Neuronal stem cell (in vitro differentiated cells): ENCODE data around the gene DENND5B.
"Not testable (repeated sequence)": the region's sequence is repeated elsewhere in the genome, so short reads cannot be mapped to it uniquely, and the experiment has no call there.

ENCODE experiments used
- DNase-seq: peaks from one replicate; pipeline ENCODE4 v3.0.0-alpha.2; 2013; ENCODE audit warnings: low spot score
- H2AFZ ChIP-seq: one replicate; pipeline ENCODE4 v1.6.1; 2013; ENCODE audit warnings: mild to moderate bottlenecking, low read length, inconsistent platforms
- H2AK5ac ChIP-seq: 2 replicates; pipeline ENCODE4 v1.6.1; 2013; ENCODE audit warnings: low read depth, mild to moderate bottlenecking, inconsistent platforms, low read length, moderate library complexity, mixed read lengths
- H2BK120ac ChIP-seq: 2 replicates; pipeline ENCODE4 v1.6.1; 2013; ENCODE audit warnings: low read depth, mild to moderate bottlenecking, inconsistent platforms, low read length, moderate library complexity, mixed read lengths
- H2BK12ac ChIP-seq: one replicate; pipeline ENCODE4 v1.6.1; 2013; ENCODE audit warnings: low read length, inconsistent platforms
- H2BK15ac ChIP-seq: 2 replicates; pipeline ENCODE4 v1.6.1; 2013; ENCODE audit warnings: mild to moderate bottlenecking, low read length, inconsistent platforms, mixed read lengths
- H2BK5ac ChIP-seq: one replicate; pipeline ENCODE4 v1.6.1; 2013; ENCODE audit warnings: inconsistent platforms, mild to moderate bottlenecking, low read length, moderate library complexity
- H3K14ac ChIP-seq: one replicate; pipeline ENCODE4 v1.6.1; 2013; ENCODE audit warnings: low read length, inconsistent platforms
- H3K18ac ChIP-seq: 2 replicates; pipeline ENCODE4 v1.6.1; 2013; ENCODE audit warnings: low read length, inconsistent platforms
- H3K23ac ChIP-seq: 2 replicates; pipeline ENCODE4 v1.6.1; 2013; ENCODE audit warnings: low read depth, mild to moderate bottlenecking, mixed read lengths, low read length, inconsistent platforms; ENCODE audit not compliant: poor library complexity
- H3K27ac ChIP-seq: replicated peaks from 3 replicates; pipeline ENCODE4 v1.5.1; 2013; ENCODE audit warnings: low read length, inconsistent platforms
- H3K27me3 ChIP-seq, 3 experiments: 2 replicates each; pipeline ENCODE4 v1.6.1; 2013; ENCODE audit warnings: low read length in 3 of 3, mild to moderate bottlenecking in 2 of 3, inconsistent platforms in 1 of 3, low read depth in 1 of 3, mixed read lengths in 1 of 3, moderate library complexity in 1 of 3; ENCODE audit not compliant: control insufficient read depth in 3 of 3, insufficient read depth in 3 of 3
- H3K36me3 ChIP-seq, 2 donors: replicated peaks in 1 of 2; 2 replicates each; pipeline ENCODE4 v1.6.1; 2013; ENCODE audit warnings: low read length in 2 of 2; ENCODE audit not compliant: control insufficient read depth in 2 of 2, insufficient read depth in 2 of 2
- H3K4ac ChIP-seq: 2 replicates; pipeline ENCODE4 v1.6.1; 2013; ENCODE audit warnings: inconsistent platforms, mild to moderate bottlenecking, low read length, moderate library complexity
- H3K4me1 ChIP-seq, 2 donors: 1 replicate in 1 of 2; 2 replicates in 1 of 2; pipeline ENCODE4 v1.6.1; 2013; ENCODE audit warnings: low read length in 2 of 2, low read depth in 1 of 2; ENCODE audit not compliant: control insufficient read depth in 2 of 2, insufficient read depth in 1 of 2
- H3K4me2 ChIP-seq: one replicate; pipeline ENCODE4 v1.6.1; 2013; ENCODE audit warnings: mild to moderate bottlenecking, low read length, inconsistent platforms; ENCODE audit not compliant: insufficient read depth, poor library complexity, severe bottlenecking
- H3K4me3 ChIP-seq, 2 donors: 2 replicates each; pipeline ENCODE4 v1.5.1; 2013; ENCODE audit warnings: low read length in 2 of 2, mild to moderate bottlenecking in 2 of 2, inconsistent platforms in 1 of 2, moderate library complexity in 1 of 2
- H3K79me1 ChIP-seq: one replicate; pipeline ENCODE4 v1.6.1; 2013; ENCODE audit warnings: low read depth, mild to moderate bottlenecking, inconsistent platforms, low read length, moderate library complexity
- H3K9ac ChIP-seq: one replicate; pipeline ENCODE4 v1.6.1; 2013; ENCODE audit warnings: mild to moderate bottlenecking, low read depth, low read length, inconsistent platforms; ENCODE audit not compliant: poor library complexity
- H3K9me3 ChIP-seq, 2 donors: replicated peaks in 1 of 2; 2 replicates each; pipeline versions ENCODE3 to v1.6.1; 2013; ENCODE audit warnings: low read length in 2 of 2, mild to moderate bottlenecking in 2 of 2, inconsistent platforms in 1 of 2, low read depth in 1 of 2, mixed read lengths in 1 of 2, moderate library complexity in 1 of 2; ENCODE audit not compliant: control insufficient read depth in 2 of 2, insufficient read depth in 1 of 2
- H4K8ac ChIP-seq: one replicate; pipeline ENCODE4 v1.6.1; 2013; ENCODE audit warnings: low read depth, mild to moderate bottlenecking, inconsistent platforms, low read length, moderate library complexity
- H4K91ac ChIP-seq: one replicate; pipeline ENCODE4 v1.6.1; 2013; ENCODE audit warnings: low read length, low read depth, mild to moderate bottlenecking, inconsistent platforms; ENCODE audit not compliant: poor library complexity
- WGBS, 2 donors: extraction: QIAGEN DNeasy Blood & Tissue Kit; methylation state at CpG; one replicate each; pipeline ENCODE4 v1.1.7; 2013; ENCODE audit warnings: missing lambda C conversion rate in 2 of 2, mixed read lengths in 1 of 2; ENCODE audit not compliant: insufficient read length in 2 of 2, insufficient replicate concordance in 1 of 2; ENCODE audit errors: extremely low coverage in 2 of 2; 5-methylcytosine and 5-hydroxymethylcytosine counted together

DENND5B gene

DNA sequence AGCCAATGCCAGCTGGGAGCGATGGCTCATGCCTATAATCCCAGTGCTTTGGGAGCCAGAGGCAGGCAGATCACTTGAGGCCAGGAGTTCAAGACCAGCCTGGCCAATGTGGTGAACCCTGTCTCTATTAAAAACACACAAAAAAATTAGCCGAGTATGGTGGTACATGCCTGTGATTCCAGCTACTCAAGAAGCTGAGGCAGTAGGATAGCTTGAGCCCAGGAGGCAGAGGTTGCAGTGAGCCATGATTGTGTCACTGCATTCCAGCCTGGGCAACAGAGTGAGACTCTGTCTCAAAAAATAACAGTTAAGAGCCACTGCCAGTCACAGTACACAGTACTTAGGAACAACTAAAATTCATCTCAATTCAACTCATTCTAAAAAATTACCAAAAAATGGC, 21.4 kb downstream of the DENND5B start:
- H2BK15ac ChIP-seq, H3K4me2 ChIP-seq, H3K9me3 ChIP-seq, DNase-seq, H4K91ac ChIP-seq, H2AK5ac ChIP-seq, H3K27ac ChIP-seq, H3K4me3 ChIP-seq, H2BK5ac ChIP-seq, H3K79me1 ChIP-seq, H3K4ac ChIP-seq, H2AFZ ChIP-seq, H3K27me3 ChIP-seq, H2BK12ac ChIP-seq, H3K18ac ChIP-seq, H4K8ac ChIP-seq, H3K23ac ChIP-seq, H3K14ac ChIP-seq, H2BK120ac ChIP-seq, H3K36me3 ChIP-seq, H3K9ac ChIP-seq: not testable (repeated sequence)
- peaks cover 23 to 25% of the 10 kb centered on the region in 2 donors for H3K4me1 ChIP-seq
- WGBS, 2 donors, result no CpG with 5 or more reads among the region's 2 CpGs

DNA sequence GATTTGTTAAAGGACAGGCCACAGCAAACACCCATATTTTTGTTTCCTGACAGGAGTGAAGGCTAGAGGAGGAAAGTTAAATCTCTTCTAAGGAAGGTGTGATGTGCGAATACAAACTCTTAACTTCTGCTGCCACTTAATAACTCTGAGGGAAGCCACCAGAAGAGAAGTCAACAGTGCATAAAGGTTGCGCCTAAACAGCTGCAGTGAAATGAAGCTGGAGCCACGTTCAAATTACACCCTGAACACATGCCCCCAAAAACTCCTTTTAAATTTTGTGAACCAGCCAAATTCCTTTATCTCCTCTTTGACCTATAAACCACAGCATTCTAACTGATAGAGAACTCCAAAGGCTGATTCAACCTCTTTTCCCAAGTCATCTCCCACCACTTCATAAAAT, 22.4 kb downstream of the DENND5B start:
- no peak overlapping the region for H2BK5ac ChIP-seq
- peaks cover 15 to 19% of the 10 kb centered on the region in 2 donors for H3K4me1 ChIP-seq
- no peak overlapping the region for H3K18ac ChIP-seq
- no peak for DNase-seq
- H2AK5ac ChIP-seq, result no peak overlapping the region
- no peak overlapping the region for H3K23ac ChIP-seq
- H3K27ac ChIP-seq, result peak overlapping the region; percentile 63
- no peak overlapping the region for H3K9ac ChIP-seq
- H3K27me3 ChIP-seq, result no peaks in the 10 kb centered on the region
- no peak overlapping the region for H3K14ac ChIP-seq
- H4K8ac ChIP-seq, result no peak overlapping the region
- no peak overlapping the region for H2AFZ ChIP-seq
- no peak overlapping the region for H2BK15ac ChIP-seq
- no peak overlapping the region for H2BK120ac ChIP-seq
- no peak overlapping the region for H2BK12ac ChIP-seq
- no peaks in the 10 kb centered on the region for H3K79me1 ChIP-seq
- H3K4me3 ChIP-seq, result no peak overlapping the region
- H3K36me3 ChIP-seq, result no peaks in the 10 kb centered on the region
- H3K4me2 ChIP-seq, result no peak overlapping the region
- no CpG with 5 or more reads among the region's 3 CpGs for WGBS, 2 donors
- no peaks in the 10 kb centered on the region for H3K9me3 ChIP-seq
- H3K4ac ChIP-seq, result no peak overlapping the region
- no peak overlapping the region for H4K91ac ChIP-seq

DNA sequence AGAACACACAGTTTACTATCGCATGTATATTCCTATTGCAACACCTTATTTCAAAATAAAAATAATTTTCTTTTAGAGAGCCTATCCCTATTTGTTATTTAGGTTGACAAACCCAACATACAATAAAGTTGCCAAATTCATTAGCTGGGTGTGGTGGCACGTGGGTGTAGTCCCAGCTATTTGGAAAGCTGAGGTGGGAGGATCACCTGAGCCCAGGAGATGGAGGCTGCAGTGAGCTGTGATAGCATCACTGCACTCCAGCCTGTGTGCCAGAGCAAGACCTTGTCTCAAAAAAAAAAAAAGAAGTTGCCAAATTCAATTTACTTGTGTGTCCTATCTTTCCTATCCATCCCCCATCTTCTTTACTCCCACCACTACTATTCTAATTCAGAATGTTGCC, 23.9 kb downstream of the DENND5B start:
- H2BK120ac ChIP-seq, result no peak overlapping the region
- H3K4ac ChIP-seq, result no peak overlapping the region
- no peak overlapping the region for H3K9ac ChIP-seq
- H2BK12ac ChIP-seq, result no peak overlapping the region
- H3K27me3 ChIP-seq, result no peaks in the 10 kb centered on the region
- no peak overlapping the region for H3K4me2 ChIP-seq
- no peak overlapping the region for H4K91ac ChIP-seq
- H3K79me1 ChIP-seq, result no peaks in the 10 kb centered on the region
- H2AK5ac ChIP-seq, result no peak overlapping the region
- H2AFZ ChIP-seq, result no peak overlapping the region
- H3K36me3 ChIP-seq, result no peaks in the 10 kb centered on the region
- H3K27ac ChIP-seq, result no peak overlapping the region
- DNase-seq, result no peak
- H3K9me3 ChIP-seq, result no peaks in the 10 kb centered on the region
- H4K8ac ChIP-seq, result no peak overlapping the region
- H3K18ac ChIP-seq, result no peak overlapping the region
- no peak overlapping the region for H3K23ac ChIP-seq
- H3K4me1 ChIP-seq, result peaks cover 9 to 11% of the 10 kb centered on the region in 2 donors
- no peak overlapping the region for H2BK5ac ChIP-seq
- no peak overlapping the region for H3K4me3 ChIP-seq
- H3K14ac ChIP-seq, result no peak overlapping the region
- H2BK15ac ChIP-seq, result no peak overlapping the region
- WGBS, 2 donors, result no CpG with 5 or more reads among the region's 2 CpGs

DNA sequence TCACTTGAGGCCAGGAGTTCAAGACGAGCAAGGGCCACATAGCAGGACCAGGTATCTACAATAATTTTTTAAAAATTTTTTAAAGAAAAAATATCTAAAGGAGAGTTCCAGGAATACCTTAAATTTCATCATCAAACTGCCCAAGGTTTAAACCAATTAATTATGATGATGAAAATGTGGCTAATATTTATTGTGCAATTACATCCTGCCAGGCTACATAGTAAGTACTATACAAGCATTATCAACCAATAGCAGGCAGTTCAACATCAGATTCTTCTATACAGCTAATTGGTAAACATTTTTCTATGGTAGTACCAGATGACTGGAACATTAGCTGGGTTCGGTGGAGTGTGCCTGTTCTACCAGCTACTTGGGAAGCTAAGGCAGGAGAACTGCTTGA, 24.4 kb downstream of the DENND5B start:
- H3K27me3 ChIP-seq, result no peaks in the 10 kb centered on the region
- no peak overlapping the region for H3K9ac ChIP-seq
- no peak overlapping the region for H2AK5ac ChIP-seq
- DNase-seq, result no peak
- no peak overlapping the region for H4K8ac ChIP-seq
- H3K27ac ChIP-seq, result no peak overlapping the region
- no peak overlapping the region for H3K18ac ChIP-seq
- no peaks in the 10 kb centered on the region for H3K79me1 ChIP-seq
- H3K36me3 ChIP-seq, result no peaks in the 10 kb centered on the region
- no peak overlapping the region for H3K14ac ChIP-seq
- peaks cover 0 to 2% of the 10 kb centered on the region in 2 donors for H3K9me3 ChIP-seq
- no peak overlapping the region for H2BK120ac ChIP-seq
- H2BK12ac ChIP-seq, result no peak overlapping the region
- H2BK15ac ChIP-seq, result no peak overlapping the region
- no peak overlapping the region for H4K91ac ChIP-seq
- no peak overlapping the region for H2AFZ ChIP-seq
- H3K4me3 ChIP-seq, result no peak overlapping the region
- no peak overlapping the region for H3K4ac ChIP-seq
- peaks cover 9% of the 10 kb centered on the region in 2 donors for H3K4me1 ChIP-seq
- WGBS, 2 donors, result no CpG with 5 or more reads among the region's 2 CpGs
- H3K4me2 ChIP-seq, result no peak overlapping the region
- H2BK5ac ChIP-seq, result no peak overlapping the region
- no peak overlapping the region for H3K23ac ChIP-seq
